K562 (cell line): ENCODE data around the gene OBSCN. TPM values are rescaled to one million over a fixed set of nuclear protein-coding genes. Genes with fewer than 3 reads are reported as not detected.

Source experiments
- ATAC-seq: fragments of 200-7000 bp; cut with Tn5 transposase; 3 replicates; pipeline ENCODE4 v1.9.1; 2020; ENCODE audit warnings: moderate library complexity
- BruUV-seq: library from RNA; stranded (reverse); fragments of 400-500 nt; replicated peaks from 2 replicates; lab custom pipeline; 2021; lab: Mats Ljungman, UMichigan
- CTCF ChIA-PET: fragments of 300-600 bp; formaldehyde crosslinking; extraction: SDS; loops from one replicate; lab custom pipeline; 2021; ENCODE audit warnings: low intra/inter-chr PET ratio; lab: Yijun Ruan, JAX
- POLR2A ChIA-PET: fragments of 300-600, 350-650 bp; sonication (Branson Sonifier 250); formaldehyde crosslinking; extraction: SDS; loops from one replicate; lab custom pipeline; 2021; ENCODE audit warnings: antibody characterized with exemption, inconsistent platforms; lab: Yijun Ruan, JAX
- DNase-seq, 4 experiments: peaks; one replicate each; pipeline versions ENCODE4 v3.0.0 to v3.0.0-alpha.2; 2011 to 2018; ENCODE audit warnings: low spot score in 3 of 4, mixed read lengths in 3 of 4; ENCODE audit errors: extremely low read depth in 1 of 4
- FAIRE-seq: peaks from 2 replicates; lab custom pipeline; 2011; peaks lifted over from hg19 to GRCh38; lab: Jason Lieb, UNC
- H2AFZ ChIP-seq: 2 replicates; pipeline ENCODE4 v1.6.0; 2011; ENCODE audit warnings: low read depth, low read length, control low read depth, inconsistent platforms
- H3K27ac ChIP-seq: fragments of 200-600 bp; 3 replicates; pipeline ENCODE4 v1.8.0; 2011; ENCODE audit warnings: low read depth, mild to moderate bottlenecking, control low read depth, inconsistent platforms, low read length, moderate library complexity, mixed read lengths; ENCODE audit errors: extremely low read depth
- H3K27me3 ChIP-seq, 2 experiments: fragments of 300-600 bp in 1 of 2; 2 replicates in 1 of 2; 3 replicates in 1 of 2; pipeline versions ENCODE4 v1.6.0 to v1.8.0; 2011; ENCODE audit warnings: inconsistent platforms in 2 of 2, low read length in 2 of 2, mild to moderate bottlenecking in 1 of 2, mixed read lengths in 1 of 2, moderate library complexity in 1 of 2; ENCODE audit not compliant: control insufficient read depth in 2 of 2, insufficient read depth in 2 of 2
- H3K36me3 ChIP-seq: fragments of 300-600 bp; 3 replicates; pipeline ENCODE4 v1.8.0; 2011; ENCODE audit warnings: mild to moderate bottlenecking, low read length, inconsistent platforms; ENCODE audit not compliant: control insufficient read depth, insufficient read depth
- H3K4me1 ChIP-seq, 2 experiments: fragments of 200-600 bp in 1 of 2; replicated peaks in 1 of 2; 2 replicates in 1 of 2; 3 replicates in 1 of 2; pipeline versions ENCODE4 v1.5.1 to v1.8.0; 2011; ENCODE audit warnings: inconsistent platforms in 2 of 2, low read length in 2 of 2, mild to moderate bottlenecking in 1 of 2, mixed read lengths in 1 of 2, moderate library complexity in 1 of 2; ENCODE audit not compliant: control insufficient read depth in 2 of 2, insufficient read depth in 2 of 2
- H3K4me2 ChIP-seq: 2 replicates; pipeline ENCODE4 v1.6.1; 2011; ENCODE audit warnings: low read length, control low read depth, inconsistent platforms, mixed read lengths; ENCODE audit not compliant: insufficient read depth
- H3K4me3 ChIP-seq: fragments of 200-600 bp; sonication (generic), shearing (Covaris generic); 2 replicates; pipeline ENCODE4 v1.5.1; 2016; ENCODE audit warnings: control low read depth, inconsistent platforms
- H3K79me2 ChIP-seq: fragments of 200-600 bp; 3 replicates; pipeline ENCODE4 v1.8.0; 2011; ENCODE audit warnings: low read length, inconsistent platforms; ENCODE audit not compliant: control insufficient read depth, insufficient read depth
- H3K9ac ChIP-seq, 2 experiments: 2 replicates each; pipeline versions ENCODE4 v1.6.0 to v1.6.1; 2011; ENCODE audit warnings: low read depth in 2 of 2, low read length in 2 of 2, control low read depth in 1 of 2, inconsistent platforms in 1 of 2, mild to moderate bottlenecking in 1 of 2, mixed read lengths in 1 of 2; ENCODE audit not compliant: insufficient read depth in 1 of 2
- H3K9me1 ChIP-seq: one replicate; pipeline ENCODE4 v1.6.0; 2011; ENCODE audit warnings: inconsistent platforms, mild to moderate bottlenecking, low read length, moderate library complexity; ENCODE audit not compliant: control insufficient read depth, insufficient read depth
- H3K9me3 ChIP-seq: replicated peaks from 2 replicates; pipeline ENCODE4 v1.5.1; 2011; ENCODE audit warnings: low read depth, low read length, inconsistent platforms; ENCODE audit not compliant: control insufficient read depth, insufficient read depth
- H4K20me1 ChIP-seq: replicated peaks from 2 replicates; pipeline ENCODE4 v1.6.1; 2011; ENCODE audit warnings: low read length, inconsistent platforms, mixed read lengths; ENCODE audit not compliant: control insufficient read depth, insufficient read depth
- L3MBTL2 ChIP-seq: fragments of 450-650 bp; IDR thresholded peaks from 2 replicates; pipeline ENCODE4 v1.6.1; 2016; ENCODE audit warnings: mild to moderate bottlenecking, moderate library complexity
- REST ChIP-seq, 2 experiments: fragments of 450-650 bp; formaldehyde crosslinking in 1 of 2; IDR thresholded peaks; 2 replicates each; pipeline versions ENCODE4 v1.4.0 to v1.6.1; 2014 to 2020; ENCODE audit warnings: mild to moderate bottlenecking in 2 of 2, borderline replicate concordance in 1 of 2, low read depth in 1 of 2
- RUNX1 ChIP-seq: sonication (generic); IDR thresholded peaks from 2 replicates; pipeline ENCODE4 v1.6.1; 2016; ENCODE audit warnings: antibody characterized with exemption, low read depth
- USF1 ChIP-seq: sonication (generic); formaldehyde crosslinking; IDR thresholded peaks from 2 replicates; pipeline ENCODE4 v1.9.0; 2022; ENCODE audit warnings: mild to moderate bottlenecking, missing genetic modification reagents
- WGBS: fragments of 100-300 bp; shearing (Covaris generic); methylation state at CpG from one replicate; pipeline ENCODE4 v1.1.6; 2016; ENCODE audit warnings: low coverage, mixed read lengths; ENCODE audit not compliant: insufficient coverage; ENCODE audit errors: missing lambda C conversion rate; 5-methylcytosine and 5-hydroxymethylcytosine counted together
- in situ Hi-C: fragments of 300-500 bp; cut with MboI; formaldehyde crosslinking; loops from 4 replicates; pipeline ENCODE4 v1.15.0; 2018; ENCODE audit warnings: inconsistent platforms, mixed read lengths
- intact Hi-C: fragments of 100-400 bp; cut with micrococcal nuclease; formaldehyde crosslinking; loops from 2 replicates; pipeline ENCODE4 v1.14.2; 2022
- polyA plus RNA-seq, 8 experiments: library from polyadenylated mRNA; depleted of rRNA in 4 of 8; stranded (reverse) in 5 of 8; unstranded in 3 of 8; fragments of >200 nt; fragmentation: Nextera tagmentation in 2 of 8; fragmentation: Illumina TruSeq in 1 of 8; extraction: Ambion mirVana in 2 of 8; extraction: Trizol in 1 of 8; gene quantifications; 2 replicates each; pipeline versions ENCODE4 v1.2.1 to v1.2.3, GENCODE V29; 2011 to 2014; ENCODE audit warnings: inconsistent platforms in 1 of 8, missing spikeins in 1 of 8
- total RNA-seq, 7 experiments: library from RNA; depleted of rRNA in 6 of 7; stranded (reverse); fragments of >200 nt in 6 of 7; fragmentation: Illumina TruSeq in 2 of 7; extraction: Trizol in 2 of 7; gene quantifications; 2 replicates each; pipeline versions ENCODE4 v1.2.1 to v1.2.3, GENCODE V29; 2011 to 2021; ENCODE audit warnings: low replicate concordance in 1 of 7

OBSCN gene
- total and polyA plus RNA-seq, 9 of the 15 experiments (the other 6 are each of a cell fraction or from before 2014, with no cell fraction given), result 0.18 to 19.7 (median 3.6) TPM

GRCh38 chr1:228184152-228184551 is 23.7 kb upstream of the OBSCN start:
- Histone ChIP-seq H3K36me3 (no peaks in the 10 kb centered on the region), H3K27ac (no peak overlapping the region), H4K20me1 (no peaks in the 10 kb centered on the region), H3K9ac (no peak overlapping the region), H3K4me2 (no peak overlapping the region), H3K9me1 (no peaks in the 10 kb centered on the region), H3K9me3 (no peaks in the 10 kb centered on the region), H3K4me3 (no peak overlapping the region), H3K4me1 (peaks cover under 1 to 8% of the 10 kb centered on the region in 2 experiments; a peak in 4 of 5 replicates), H3K27me3 (no peaks in the 10 kb centered on the region), H2AFZ (no peak overlapping the region), H3K79me2 (no peaks in the 10 kb centered on the region)
- POLR2A ChIA-PET, result interaction anchor here (0.6 to 1.2 kb wide), 3 partner anchors 10 to 44 kb away, joined by 3 to 7 read pairs (median 3); partner anchors contain the start of gene GUK1
- no peak for ATAC-seq
- CTCF ChIA-PET, result no interaction called here
- FAIRE-seq, result no peak
- DNase-seq, result no peak
- TF ChIP-seq RUNX1, result no peak
- TF ChIP-seq USF1 (CRISPR knock-in tag), result no peak
- 0 out of 2 replicates have a peak, but pooled peaks have one; percentile 8 for TF ChIP-seq REST (IDR thresholded peaks at IDR 0.05; ENCODE audit: borderline replicate concordance)
- TF ChIP-seq REST (CRISPR knock-in tag; IDR thresholded peaks at IDR 0.05; ENCODE audit: low read depth), result no peak
- 0 out of 2 replicates have a peak, but pooled peaks have one; percentile 17 for TF ChIP-seq L3MBTL2
- intact Hi-C loops (loop anchor here (5.0 kb wide), 1 partner anchor 52 kb away; no protein-coding TSS in a partner anchor), in situ Hi-C loops (no loop called here)
- BruUV-seq, result no TSS peak
- WGBS, result 30% methylated on average over 7 of the region's 7 CpGs
